ENCODE data around the gene PYCR2.

The PYCR2 gene

DNA sequence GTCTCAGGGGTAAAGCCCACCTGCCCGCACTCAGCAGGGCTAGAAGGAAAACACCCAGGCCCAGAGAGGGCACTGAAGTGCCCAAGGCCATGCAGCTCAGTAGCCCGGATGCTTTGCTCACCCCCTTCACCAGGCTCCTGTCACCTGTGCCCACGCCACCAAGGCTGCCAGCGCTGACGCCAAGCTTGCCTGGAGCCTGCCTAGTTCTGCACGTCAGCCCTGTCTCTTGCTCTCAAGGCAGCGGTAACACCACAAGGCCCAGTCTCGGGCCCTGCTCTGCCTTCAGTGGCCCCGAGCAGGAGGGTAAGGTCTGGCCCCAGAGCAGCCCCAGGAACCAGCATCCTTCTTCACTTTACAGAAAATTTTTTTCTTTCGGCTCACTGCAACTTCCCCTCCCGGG lies 49.6 kb downstream of the PYCR2 start:
- Histone ChIP-seq H3K27ac (replicated peaks) (no peak overlapping the region), H3K27me3 (ENCODE audit: insufficient read depth, poor library complexity, severe bottlenecking) (no peaks in the 10 kb centered on the region), H3K4me3 (replicated peaks; ENCODE audit: insufficient read depth, low read length) (no peak overlapping the region)
- TF ChIP-seq, protein P1, sequence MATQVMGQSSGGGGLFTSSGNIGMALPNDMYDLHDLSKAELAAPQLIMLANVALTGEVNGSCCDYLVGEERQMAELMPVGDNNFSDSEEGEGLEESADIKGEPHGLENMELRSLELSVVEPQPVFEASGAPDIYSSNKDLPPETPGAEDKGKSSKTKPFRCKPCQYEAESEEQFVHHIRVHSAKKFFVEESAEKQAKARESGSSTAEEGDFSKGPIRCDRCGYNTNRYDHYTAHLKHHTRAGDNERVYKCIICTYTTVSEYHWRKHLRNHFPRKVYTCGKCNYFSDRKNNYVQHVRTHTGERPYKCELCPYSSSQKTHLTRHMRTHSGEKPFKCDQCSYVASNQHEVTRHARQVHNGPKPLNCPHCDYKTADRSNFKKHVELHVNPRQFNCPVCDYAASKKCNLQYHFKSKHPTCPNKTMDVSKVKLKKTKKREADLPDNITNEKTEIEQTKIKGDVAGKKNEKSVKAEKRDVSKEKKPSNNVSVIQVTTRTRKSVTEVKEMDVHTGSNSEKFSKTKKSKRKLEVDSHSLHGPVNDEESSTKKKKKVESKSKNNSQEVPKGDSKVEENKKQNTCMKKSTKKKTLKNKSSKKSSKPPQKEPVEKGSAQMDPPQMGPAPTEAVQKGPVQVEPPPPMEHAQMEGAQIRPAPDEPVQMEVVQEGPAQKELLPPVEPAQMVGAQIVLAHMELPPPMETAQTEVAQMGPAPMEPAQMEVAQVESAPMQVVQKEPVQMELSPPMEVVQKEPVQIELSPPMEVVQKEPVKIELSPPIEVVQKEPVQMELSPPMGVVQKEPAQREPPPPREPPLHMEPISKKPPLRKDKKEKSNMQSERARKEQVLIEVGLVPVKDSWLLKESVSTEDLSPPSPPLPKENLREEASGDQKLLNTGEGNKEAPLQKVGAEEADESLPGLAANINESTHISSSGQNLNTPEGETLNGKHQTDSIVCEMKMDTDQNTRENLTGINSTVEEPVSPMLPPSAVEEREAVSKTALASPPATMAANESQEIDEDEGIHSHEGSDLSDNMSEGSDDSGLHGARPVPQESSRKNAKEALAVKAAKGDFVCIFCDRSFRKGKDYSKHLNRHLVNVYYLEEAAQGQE (IDR thresholded peaks at IDR 0.05; ENCODE audit: insufficient replicate concordance, low read depth) = no peak
- TF ChIP-seq POLR2AphosphoS5 (IDR thresholded peaks at IDR 0.05; ENCODE audit: low read depth) = no peak
- TF ChIP-seq SPI1 (IDR thresholded peaks at IDR 0.05; ENCODE audit: borderline replicate concordance, low read depth) = no peak
- no peak for DNase-seq (ENCODE audit: low read depth in 1 of 2, low spot score in 1 of 2)

DNA sequence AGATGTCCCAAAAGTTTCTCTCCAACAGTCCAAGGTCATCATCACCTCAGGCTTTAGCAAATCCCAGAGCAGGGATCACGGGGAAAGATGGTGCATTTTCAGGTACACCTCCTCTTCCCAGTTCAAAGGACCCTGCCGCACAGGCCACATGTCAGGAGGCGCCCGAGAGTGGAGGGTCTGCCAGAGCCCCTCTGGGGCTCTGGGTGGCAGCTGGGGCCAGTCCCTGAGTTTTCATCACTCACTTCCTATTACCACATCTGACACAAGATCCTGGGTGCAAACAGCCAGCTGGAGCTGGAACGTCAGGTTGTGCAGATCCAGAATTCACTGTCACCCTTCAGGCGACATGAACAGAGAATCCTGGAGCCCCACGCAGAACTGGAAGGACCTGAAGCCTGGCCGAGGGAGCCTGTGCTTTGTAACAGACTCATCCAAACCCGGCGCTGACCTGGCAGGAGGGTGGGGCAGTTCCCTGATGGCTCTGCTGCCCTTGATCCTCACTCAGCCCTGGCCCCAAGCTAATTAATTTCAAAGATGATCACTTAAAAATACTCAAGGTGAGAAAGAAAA lies 50.7 kb downstream of the PYCR2 start:
- no peak for DNase-seq (ENCODE audit: low read depth in 1 of 2, low spot score in 1 of 2)
- Histone ChIP-seq H3K4me3 (replicated peaks; ENCODE audit: insufficient read depth, low read length) (no peak overlapping the region), H3K27ac (replicated peaks) (no peak overlapping the region), H3K27me3 (ENCODE audit: insufficient read depth, poor library complexity, severe bottlenecking) (no peaks in the 10 kb centered on the region)
- TF ChIP-seq SPI1 (IDR thresholded peaks at IDR 0.05; ENCODE audit: borderline replicate concordance, low read depth) (no peak), GABPA (IDR thresholded peaks at IDR 0.05; ENCODE audit: low read depth) (no peak), POLR2AphosphoS5 (IDR thresholded peaks at IDR 0.05; ENCODE audit: low read depth) (no peak)
- TF ChIP-seq, protein P2, sequence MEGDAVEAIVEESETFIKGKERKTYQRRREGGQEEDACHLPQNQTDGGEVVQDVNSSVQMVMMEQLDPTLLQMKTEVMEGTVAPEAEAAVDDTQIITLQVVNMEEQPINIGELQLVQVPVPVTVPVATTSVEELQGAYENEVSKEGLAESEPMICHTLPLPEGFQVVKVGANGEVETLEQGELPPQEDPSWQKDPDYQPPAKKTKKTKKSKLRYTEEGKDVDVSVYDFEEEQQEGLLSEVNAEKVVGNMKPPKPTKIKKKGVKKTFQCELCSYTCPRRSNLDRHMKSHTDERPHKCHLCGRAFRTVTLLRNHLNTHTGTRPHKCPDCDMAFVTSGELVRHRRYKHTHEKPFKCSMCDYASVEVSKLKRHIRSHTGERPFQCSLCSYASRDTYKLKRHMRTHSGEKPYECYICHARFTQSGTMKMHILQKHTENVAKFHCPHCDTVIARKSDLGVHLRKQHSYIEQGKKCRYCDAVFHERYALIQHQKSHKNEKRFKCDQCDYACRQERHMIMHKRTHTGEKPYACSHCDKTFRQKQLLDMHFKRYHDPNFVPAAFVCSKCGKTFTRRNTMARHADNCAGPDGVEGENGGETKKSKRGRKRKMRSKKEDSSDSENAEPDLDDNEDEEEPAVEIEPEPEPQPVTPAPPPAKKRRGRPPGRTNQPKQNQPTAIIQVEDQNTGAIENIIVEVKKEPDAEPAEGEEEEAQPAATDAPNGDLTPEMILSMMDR (IDR thresholded peaks at IDR 0.05; ENCODE audit: insufficient read depth, low read length) = no peak
- TF ChIP-seq, protein P1 (IDR thresholded peaks at IDR 0.05; ENCODE audit: insufficient replicate concordance, low read depth) = no peak

DNA sequence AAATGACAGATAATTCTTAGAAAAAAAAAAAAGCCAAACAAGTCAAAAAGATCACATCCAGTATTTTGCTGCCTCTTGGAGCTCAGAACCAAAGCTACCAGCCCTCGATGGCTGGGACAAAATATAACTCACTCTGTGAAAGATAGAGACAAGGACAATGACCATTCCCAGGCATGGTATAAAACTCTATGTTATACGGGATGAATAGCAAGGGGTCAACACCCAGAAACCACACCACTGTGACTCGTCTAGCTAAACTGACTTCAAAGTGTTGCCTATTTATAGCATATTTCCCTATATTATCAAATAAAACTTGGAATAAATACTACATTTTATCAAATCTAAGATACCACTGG lies 52.0 kb downstream of the PYCR2 start:
- no peak for TF ChIP-seq POLR2AphosphoS5 (IDR thresholded peaks at IDR 0.05; ENCODE audit: low read depth)
- no peak for TF ChIP-seq GABPA (IDR thresholded peaks at IDR 0.05; ENCODE audit: low read depth)
- TF ChIP-seq, protein P2 (IDR thresholded peaks at IDR 0.05; ENCODE audit: insufficient read depth, low read length) = no peak
- no peak for TF ChIP-seq SPI1 (IDR thresholded peaks at IDR 0.05; ENCODE audit: borderline replicate concordance, low read depth)
- TF ChIP-seq, protein P1 (IDR thresholded peaks at IDR 0.05; ENCODE audit: insufficient replicate concordance, low read depth) = no peak
- Histone ChIP-seq H3K27ac (replicated peaks) (no peak overlapping the region), H3K27me3 (ENCODE audit: insufficient read depth, poor library complexity, severe bottlenecking) (no peaks in the 10 kb centered on the region), H3K4me3 (replicated peaks; ENCODE audit: insufficient read depth, low read length) (no peak overlapping the region)
- DNase-seq (ENCODE audit: low read depth in 1 of 2, low spot score in 1 of 2) = no peak
